T-helper 1 cell treated with Interleukin-12 subunit alpha and Interleukin-12 subunit beta and Interleukin-4 antibody, amounts not matched to agents 30 μg/mL and 1 μg/mL, for 36 hours (primary cell): ENCODE measurements around the gene ADD1.

Source experiments
- H3K27ac Mint-ChIP-seq: one replicate; pipeline ENCODE4 v1.8.0; 2021; ENCODE audit warnings: mild to moderate bottlenecking, mixed read lengths
- H3K27me3 Mint-ChIP-seq: one replicate; pipeline ENCODE4 v1.8.0; 2021; ENCODE audit warnings: low read depth, mixed read lengths
- H3K36me3 Mint-ChIP-seq: one replicate; pipeline ENCODE4 v1.8.0; 2021; ENCODE audit warnings: low read depth, mixed read lengths
- H3K4me1 Mint-ChIP-seq: one replicate; pipeline ENCODE4 v1.8.0; 2021; ENCODE audit warnings: low read depth, mixed read lengths
- H3K4me3 Mint-ChIP-seq: one replicate; pipeline ENCODE4 v1.8.0; 2021; ENCODE audit warnings: mild to moderate bottlenecking, moderate library complexity, mixed read lengths
- H3K9me3 Mint-ChIP-seq: one replicate; pipeline ENCODE4 v1.8.0; 2021; ENCODE audit warnings: mixed read lengths

The ADD1 gene

DNA sequence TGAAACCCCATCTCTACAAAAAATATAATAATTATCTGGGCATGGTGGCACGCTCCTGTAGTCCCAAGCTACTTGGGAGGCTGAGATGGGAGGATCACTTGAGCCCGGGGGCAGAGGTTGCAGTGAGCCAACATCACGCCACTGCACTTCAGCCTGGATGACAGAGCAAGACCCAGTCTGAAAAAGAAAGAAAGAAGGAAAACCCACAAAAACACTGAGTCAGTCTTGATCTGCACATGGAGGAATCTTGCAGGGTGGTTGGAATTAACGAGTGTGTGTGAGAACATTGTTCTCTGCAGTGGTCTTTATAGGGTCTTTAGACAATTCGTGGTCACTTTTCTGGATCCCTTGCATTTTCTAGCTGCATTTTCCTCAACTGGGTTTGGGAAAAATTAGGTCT, 23.2 kb downstream of the ADD1 start:
- Mint-ChIP-seq H3K36me3 (peaks cover 10% of the 10 kb centered on the region), H3K27ac (no peak overlapping the region), H3K4me3 (no peak overlapping the region), H3K27me3 (no peaks in the 10 kb centered on the region), H3K9me3 (no peaks in the 10 kb centered on the region), H3K4me1 (peaks cover 27% of the 10 kb centered on the region)

DNA sequence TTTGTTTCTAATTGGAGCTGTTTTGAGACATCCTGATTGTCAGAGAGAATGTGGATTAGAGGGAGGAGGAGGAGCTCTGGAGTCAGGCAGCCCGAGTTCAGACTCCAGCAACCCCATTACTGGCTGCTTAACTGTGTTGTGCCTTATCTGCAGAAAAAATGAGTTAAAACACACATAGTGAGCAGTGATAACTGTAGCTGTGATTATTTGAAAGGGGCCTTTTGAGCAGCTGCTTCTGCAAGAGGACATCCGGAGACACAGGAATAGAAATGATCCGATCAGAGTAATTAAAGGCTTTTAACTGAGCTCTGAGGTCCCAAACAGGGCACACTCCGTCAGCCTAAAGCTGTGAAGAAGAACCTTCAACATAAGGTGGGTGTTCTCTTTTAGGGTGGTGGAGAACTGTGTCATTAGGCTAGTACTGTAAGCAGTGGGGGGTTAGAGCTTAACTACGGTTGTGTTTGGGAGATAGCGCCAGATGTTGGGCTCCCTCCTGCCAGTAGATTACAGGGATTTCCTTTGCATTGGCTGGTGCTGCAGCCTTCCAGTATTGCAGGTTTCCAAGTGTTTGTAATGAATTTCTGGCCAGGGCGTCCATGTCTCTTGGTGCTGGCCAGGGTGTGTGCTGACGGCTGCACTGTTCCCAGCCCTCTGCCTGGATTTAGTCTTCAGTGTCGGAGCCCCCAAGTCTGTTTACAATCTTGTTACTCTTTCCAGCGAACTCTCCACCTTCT, 24.3 kb downstream of the ADD1 start:
- Mint-ChIP-seq H3K27ac (no peak overlapping the region), H3K4me3 (no peak overlapping the region), H3K27me3 (no peaks in the 10 kb centered on the region), H3K9me3 (no peaks in the 10 kb centered on the region), H3K4me1 (peaks cover 20% of the 10 kb centered on the region), H3K36me3 (peaks cover 10% of the 10 kb centered on the region)

- peaks cover 25% of the 10 kb centered on the region for H3K4me1 Mint-ChIP-seq
- H3K4me3 Mint-ChIP-seq, result no peak overlapping the region
- no peak overlapping the region for H3K27ac Mint-ChIP-seq
- peaks cover 10% of the 10 kb centered on the region for H3K36me3 Mint-ChIP-seq
- no peaks in the 10 kb centered on the region for H3K27me3 Mint-ChIP-seq
- no peaks in the 10 kb centered on the region for H3K9me3 Mint-ChIP-seq
These were observed 25.3 kb downstream of the ADD1 start for GRCh38 chr4:2868877-2869487.

GRCh38 chr4:2869659-2870058, 26.0 kb downstream of the ADD1 start:
- Mint-ChIP-seq H3K27ac (no peak overlapping the region), H3K9me3 (no peaks in the 10 kb centered on the region), H3K4me3 (no peak overlapping the region), H3K27me3 (no peaks in the 10 kb centered on the region), H3K36me3 (peaks cover 10% of the 10 kb centered on the region), H3K4me1 (peaks cover 25% of the 10 kb centered on the region)

DNA sequence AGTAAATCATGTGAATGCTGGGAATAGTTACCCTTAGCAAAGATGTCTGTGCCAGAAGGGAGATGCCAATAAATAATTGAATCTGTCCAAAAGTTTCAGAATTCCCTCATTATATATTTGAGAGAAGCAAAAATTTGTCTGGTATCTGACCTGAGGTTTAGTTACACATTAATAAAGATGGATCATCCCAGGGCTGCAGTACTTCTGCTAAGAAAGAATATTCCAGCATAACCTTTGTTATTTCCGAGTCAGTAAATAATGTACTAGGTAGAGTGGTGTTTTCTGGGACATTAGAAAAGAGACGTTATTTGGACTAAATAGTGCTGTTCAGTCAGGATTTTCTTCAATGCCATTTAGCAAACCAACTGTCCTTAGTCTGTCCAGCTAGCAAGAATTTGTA, 26.4 kb downstream of the ADD1 start:
- no peaks in the 10 kb centered on the region for H3K9me3 Mint-ChIP-seq
- no peaks in the 10 kb centered on the region for H3K27me3 Mint-ChIP-seq
- H3K4me1 Mint-ChIP-seq, result peaks cover 22% of the 10 kb centered on the region
- H3K4me3 Mint-ChIP-seq, result no peak overlapping the region
- H3K27ac Mint-ChIP-seq, result no peak overlapping the region
- peaks cover 10% of the 10 kb centered on the region for H3K36me3 Mint-ChIP-seq

DNA sequence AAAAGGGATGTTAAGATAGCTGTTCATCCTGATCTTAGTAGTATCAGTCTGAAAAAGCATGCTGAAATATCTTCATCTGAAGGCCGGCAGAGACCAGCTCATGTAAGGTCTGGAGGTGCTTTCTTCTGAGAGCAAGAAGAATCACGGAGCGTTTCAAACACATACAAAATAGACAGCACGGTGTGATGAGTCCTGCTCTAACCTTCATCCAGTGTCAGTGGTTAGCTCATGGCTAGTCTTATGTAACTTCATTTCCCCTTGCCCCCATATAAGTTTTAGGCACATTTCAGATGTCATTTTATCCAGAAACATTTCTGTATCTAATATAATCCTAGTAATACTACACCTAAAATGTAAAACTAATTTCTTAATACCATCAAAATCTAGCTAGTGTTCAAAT, 27.8 kb downstream of the ADD1 start:
- H3K4me3 Mint-ChIP-seq, result no peak overlapping the region
- H3K9me3 Mint-ChIP-seq, result no peaks in the 10 kb centered on the region
- H3K36me3 Mint-ChIP-seq, result peaks cover 12% of the 10 kb centered on the region
- no peak overlapping the region for H3K27ac Mint-ChIP-seq
- H3K4me1 Mint-ChIP-seq, result peaks cover 21% of the 10 kb centered on the region
- H3K27me3 Mint-ChIP-seq, result no peaks in the 10 kb centered on the region

GRCh38 chr4:2871911-2872310, 28.3 kb downstream of the ADD1 start:
- Mint-ChIP-seq H3K36me3 (peaks cover 11% of the 10 kb centered on the region), H3K27ac (peak overlapping the region; percentile 58), H3K4me1 (peaks cover 18% of the 10 kb centered on the region), H3K27me3 (no peaks in the 10 kb centered on the region), H3K9me3 (no peaks in the 10 kb centered on the region), H3K4me3 (no peak overlapping the region)

DNA sequence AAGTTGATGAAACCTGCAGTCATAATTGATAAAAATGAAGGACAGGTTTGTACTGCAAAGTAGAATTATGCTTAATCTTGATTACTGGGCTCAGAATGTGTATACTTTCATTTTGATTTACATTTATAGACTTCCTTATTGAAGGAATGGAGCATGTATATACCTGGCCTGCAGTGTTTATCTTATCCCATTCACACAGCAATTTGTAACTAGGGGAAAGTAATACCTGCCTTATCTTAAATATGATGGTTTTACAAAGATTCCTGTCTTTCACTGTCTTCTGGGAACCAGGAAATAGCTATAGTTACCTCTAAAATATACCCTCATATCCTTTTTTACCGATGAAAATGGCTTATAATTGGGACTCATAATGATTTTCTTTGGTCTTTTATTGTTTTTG, 29.7 kb downstream of the ADD1 start:
- Mint-ChIP-seq H3K36me3 (peaks cover 18% of the 10 kb centered on the region), H3K27ac (no peak overlapping the region), H3K27me3 (no peaks in the 10 kb centered on the region), H3K4me3 (no peak overlapping the region), H3K9me3 (no peaks in the 10 kb centered on the region), H3K4me1 (peaks cover 24% of the 10 kb centered on the region)

GRCh38 chr4:2874861-2875260, 31.2 kb downstream of the ADD1 start:
- no peaks in the 10 kb centered on the region for H3K27me3 Mint-ChIP-seq
- H3K4me3 Mint-ChIP-seq, result no peak overlapping the region
- H3K4me1 Mint-ChIP-seq, result peaks cover 27% of the 10 kb centered on the region
- H3K36me3 Mint-ChIP-seq, result peaks cover 20% of the 10 kb centered on the region
- H3K27ac Mint-ChIP-seq, result no peak overlapping the region
- no peaks in the 10 kb centered on the region for H3K9me3 Mint-ChIP-seq

- H3K27ac Mint-ChIP-seq, result no peak overlapping the region
- H3K9me3 Mint-ChIP-seq, result no peaks in the 10 kb centered on the region
- peaks cover 22% of the 10 kb centered on the region for H3K36me3 Mint-ChIP-seq
- H3K4me1 Mint-ChIP-seq, result peaks cover 26% of the 10 kb centered on the region
- H3K4me3 Mint-ChIP-seq, result no peak overlapping the region
- no peaks in the 10 kb centered on the region for H3K27me3 Mint-ChIP-seq
These were observed 31.9 kb downstream of the ADD1 start for GRCh38 chr4:2875556-2875955.

DNA sequence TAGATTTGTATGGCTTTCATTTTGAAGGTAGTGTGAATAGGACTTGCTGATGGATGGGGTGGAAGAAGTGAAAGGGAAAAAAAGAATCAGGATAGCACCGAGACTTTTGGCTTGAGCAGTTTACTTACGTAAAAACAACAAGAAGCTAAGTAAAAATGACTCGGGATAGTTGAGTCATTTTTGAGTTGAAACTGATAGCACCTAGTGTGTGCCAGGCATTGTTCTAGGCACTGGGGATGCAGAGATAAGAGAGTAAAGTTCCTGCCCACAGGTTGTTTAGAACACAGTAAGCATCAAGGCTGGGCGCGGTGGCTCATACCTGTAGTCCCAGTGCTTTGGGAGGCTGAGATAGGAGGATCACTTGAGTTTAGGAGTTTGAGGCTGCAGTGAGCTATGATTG, 34.7 kb downstream of the ADD1 start:
- H3K36me3 Mint-ChIP-seq, result peaks cover 21% of the 10 kb centered on the region
- no peak overlapping the region for H3K4me3 Mint-ChIP-seq
- H3K27ac Mint-ChIP-seq, result no peak overlapping the region
- H3K27me3 Mint-ChIP-seq, result no peaks in the 10 kb centered on the region
- H3K4me1 Mint-ChIP-seq, result peaks cover 15% of the 10 kb centered on the region
- no peaks in the 10 kb centered on the region for H3K9me3 Mint-ChIP-seq

GRCh38 chr4:2879026-2879425, 35.4 kb downstream of the ADD1 start:
- Mint-ChIP-seq H3K9me3 (no peaks in the 10 kb centered on the region), H3K36me3 (peaks cover 24% of the 10 kb centered on the region)

DNA sequence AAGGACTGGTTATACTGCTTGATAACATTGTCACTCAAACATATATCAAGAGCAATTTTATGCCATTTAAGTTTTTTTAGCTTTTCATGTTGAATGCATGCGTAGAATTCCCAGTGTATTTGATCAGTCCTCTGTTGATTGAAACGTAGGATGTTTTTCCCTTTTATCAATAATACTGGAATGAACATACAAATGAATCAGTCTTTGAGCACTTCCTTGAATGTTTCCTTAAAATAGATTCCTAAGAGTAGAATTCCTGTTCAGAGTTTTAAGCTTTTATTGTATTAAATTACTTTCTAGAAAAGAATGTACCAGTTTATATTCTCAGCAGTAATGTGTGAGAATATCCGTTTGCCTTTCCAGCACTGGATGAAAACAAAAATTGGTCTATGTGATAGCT, 37.8 kb downstream of the ADD1 start:
- no peak overlapping the region for H3K27ac Mint-ChIP-seq
- H3K4me3 Mint-ChIP-seq, result no peak overlapping the region
- peaks cover 36% of the 10 kb centered on the region for H3K36me3 Mint-ChIP-seq
- peaks cover 14% of the 10 kb centered on the region for H3K4me1 Mint-ChIP-seq
- no peaks in the 10 kb centered on the region for H3K27me3 Mint-ChIP-seq
- no peaks in the 10 kb centered on the region for H3K9me3 Mint-ChIP-seq

More at GRCh38 chr4:2879026-2879425, 35.4 kb downstream of the ADD1 start:
- Mint-ChIP-seq H3K4me1 (peaks cover 14% of the 10 kb centered on the region), H3K27me3 (no peaks in the 10 kb centered on the region), H3K4me3 (no peak overlapping the region), H3K27ac (peak overlapping the region; percentile 21)

DNA sequence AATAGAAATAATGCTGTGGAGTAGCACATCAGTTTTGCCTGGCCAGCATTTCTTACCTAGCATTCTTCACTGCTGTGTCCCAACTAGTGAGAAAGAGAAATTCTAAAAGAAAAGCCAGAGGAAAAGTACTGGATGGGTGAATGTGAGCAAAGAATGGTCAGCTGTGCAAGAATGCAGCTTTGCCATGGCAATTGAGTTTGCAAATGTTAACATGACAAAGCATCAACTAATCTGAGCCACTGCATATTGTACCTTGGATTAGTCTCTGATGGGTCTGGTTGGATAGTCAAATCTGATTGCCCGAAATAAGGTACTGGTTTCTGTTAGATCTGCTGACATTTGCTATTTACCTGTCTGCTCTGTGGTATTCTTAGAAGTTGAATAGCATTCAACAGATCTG, 38.7 kb downstream of the ADD1 start:
- Mint-ChIP-seq H3K4me1 (peaks cover 12% of the 10 kb centered on the region), H3K4me3 (no peak overlapping the region), H3K27me3 (no peaks in the 10 kb centered on the region), H3K36me3 (peaks cover 38% of the 10 kb centered on the region), H3K27ac (no peak overlapping the region), H3K9me3 (no peaks in the 10 kb centered on the region)

GRCh38 chr4:2886161-2886560, 42.5 kb downstream of the ADD1 start:
- H3K4me1 Mint-ChIP-seq, result no peaks in the 10 kb centered on the region
- H3K36me3 Mint-ChIP-seq, result peaks cover 25% of the 10 kb centered on the region
- H3K9me3 Mint-ChIP-seq, result no peaks in the 10 kb centered on the region
- H3K4me3 Mint-ChIP-seq, result no peak overlapping the region
- no peak overlapping the region for H3K27ac Mint-ChIP-seq
- H3K27me3 Mint-ChIP-seq, result no peaks in the 10 kb centered on the region
